ENCODE measurements around the gene SLC39A6.

- TF ChIP-seq, protein P1, sequence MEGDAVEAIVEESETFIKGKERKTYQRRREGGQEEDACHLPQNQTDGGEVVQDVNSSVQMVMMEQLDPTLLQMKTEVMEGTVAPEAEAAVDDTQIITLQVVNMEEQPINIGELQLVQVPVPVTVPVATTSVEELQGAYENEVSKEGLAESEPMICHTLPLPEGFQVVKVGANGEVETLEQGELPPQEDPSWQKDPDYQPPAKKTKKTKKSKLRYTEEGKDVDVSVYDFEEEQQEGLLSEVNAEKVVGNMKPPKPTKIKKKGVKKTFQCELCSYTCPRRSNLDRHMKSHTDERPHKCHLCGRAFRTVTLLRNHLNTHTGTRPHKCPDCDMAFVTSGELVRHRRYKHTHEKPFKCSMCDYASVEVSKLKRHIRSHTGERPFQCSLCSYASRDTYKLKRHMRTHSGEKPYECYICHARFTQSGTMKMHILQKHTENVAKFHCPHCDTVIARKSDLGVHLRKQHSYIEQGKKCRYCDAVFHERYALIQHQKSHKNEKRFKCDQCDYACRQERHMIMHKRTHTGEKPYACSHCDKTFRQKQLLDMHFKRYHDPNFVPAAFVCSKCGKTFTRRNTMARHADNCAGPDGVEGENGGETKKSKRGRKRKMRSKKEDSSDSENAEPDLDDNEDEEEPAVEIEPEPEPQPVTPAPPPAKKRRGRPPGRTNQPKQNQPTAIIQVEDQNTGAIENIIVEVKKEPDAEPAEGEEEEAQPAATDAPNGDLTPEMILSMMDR (IDR thresholded peaks at IDR 0.05), result no peak
- TF ChIP-seq POLR2A (IDR thresholded peaks at IDR 0.05), result no peak
These were observed 45.4 kb downstream of the SLC39A6 start for GRCh38 chr18:36083729-36084128.

All from adrenal gland (tissue), 5 donors.